ENCODE measurements around the gene MSI2.

- TF ChIP-seq CTBP1 (IDR thresholded peaks at IDR 0.05; ENCODE audit: borderline replicate concordance) (no peak), ARNT (IDR thresholded peaks at IDR 0.05) (no peak)
Measured at GRCh38 chr17:57475796-57476195, 219.5 kb downstream of the MSI2 start.

All from HEK293T (cell line).